HL-60 (cell line): ENCODE measurements around the gene P2RY6.

ENCODE experiments used
- DNase-seq, 2 experiments: peaks; one replicate each; pipeline ENCODE4 v3.0.0-alpha.2; 2010 to 2020; ENCODE audit warnings: low read depth in 1 of 2, low spot score in 1 of 2
- H3K27ac ChIP-seq: fragments of 250-450 bp; sonication (Bioruptor Pico); replicated peaks from 2 replicates; pipeline ENCODE4 v1.5.1; 2020; ENCODE audit warnings: mild to moderate bottlenecking, moderate library complexity
- H3K27me3 ChIP-seq: fragments of 250-450 bp; sonication (Bioruptor Pico); 2 replicates; pipeline ENCODE4 v1.5.1; 2021; ENCODE audit warnings: mild to moderate bottlenecking, moderate library complexity; ENCODE audit not compliant: insufficient read depth, poor library complexity, severe bottlenecking
- H3K4me3 ChIP-seq: replicated peaks from 2 replicates; pipeline ENCODE4 v1.5.1; 2011; ENCODE audit warnings: mild to moderate bottlenecking, control low read depth, low read length; ENCODE audit not compliant: insufficient read depth
- GABPA ChIP-seq: IDR thresholded peaks from 2 replicates; pipeline ENCODE4 v1.6.1; 2012; ENCODE audit warnings: low read depth
- POLR2AphosphoS5 ChIP-seq: IDR thresholded peaks from 2 replicates; pipeline ENCODE4 v1.6.1; 2012; ENCODE audit warnings: low read depth
- SPI1 ChIP-seq: IDR thresholded peaks from 2 replicates; pipeline ENCODE4 v1.6.1; 2012; ENCODE audit warnings: low read depth, mild to moderate bottlenecking, borderline replicate concordance
- TF ChIP-seq, protein P1 (sequence below): IDR thresholded peaks from 2 replicates; pipeline ENCODE4 v1.6.1; 2012; ENCODE audit warnings: low read depth; ENCODE audit not compliant: insufficient replicate concordance
- TF ChIP-seq, protein P2 (sequence below): IDR thresholded peaks from one replicate; pipeline ENCODE4 v1.5.1; 2011; ENCODE audit warnings: low read length, control low read depth, inconsistent platforms; ENCODE audit not compliant: insufficient read depth

The P2RY6 gene

DNA sequence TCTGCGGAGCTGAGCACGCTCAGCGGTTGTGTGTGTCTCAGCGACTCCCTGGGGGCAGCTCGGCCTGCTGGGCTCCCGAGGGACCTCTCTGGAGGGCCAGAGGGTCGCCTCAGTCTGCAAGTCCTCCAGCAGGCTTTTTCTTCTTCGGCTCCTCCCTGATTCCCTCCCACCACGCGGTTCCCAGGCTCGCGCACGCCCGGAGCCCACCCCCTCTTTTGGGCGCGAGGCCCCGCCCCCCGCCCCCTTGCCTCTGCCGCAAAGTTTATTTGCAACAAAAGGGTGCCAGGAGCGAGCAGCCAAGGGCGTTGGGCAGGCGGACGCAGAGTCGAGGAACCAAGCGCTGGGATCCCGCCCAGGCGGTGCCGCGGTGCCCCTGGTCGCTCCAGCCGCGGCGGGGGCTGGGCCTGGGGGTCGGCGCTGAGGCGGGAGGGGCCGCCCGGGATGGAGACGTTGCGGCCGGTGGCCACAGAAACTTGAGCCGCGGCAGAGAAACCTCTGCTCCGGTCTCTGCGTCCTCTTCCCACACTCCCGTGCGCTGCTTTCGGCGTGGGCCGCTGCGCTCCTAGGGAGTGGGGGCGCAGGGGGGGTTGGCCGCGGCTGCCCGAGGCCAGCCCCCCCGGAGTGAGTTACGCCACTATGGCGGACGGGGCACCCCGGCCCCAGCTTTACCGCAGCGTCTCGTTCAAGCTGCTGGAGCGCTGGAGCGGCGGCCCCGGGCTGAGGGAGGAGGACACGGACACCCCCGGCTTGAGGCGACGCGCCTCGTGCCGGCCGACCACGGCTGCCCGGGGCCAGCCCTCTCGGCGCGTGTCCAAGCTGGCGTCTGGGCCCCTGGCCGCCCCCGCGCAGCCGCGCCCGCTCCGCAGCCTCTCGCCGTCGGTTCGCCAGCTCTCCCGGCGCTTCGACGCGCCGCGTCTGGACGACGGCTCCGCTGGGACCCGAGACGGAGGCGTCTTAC lies 36.1 kb downstream of the P2RY6 start, which contains the start of gene ARHGEF17:
Gene ARHGEF17, plus strand, starts transcription at position 274 of the 958 bp plus-strand sequence. Its CDS starts 363 bp downstream, at position 637.
- Histone ChIP-seq H3K4me3 (peak within 1 kb of the TSS; percentile 70), H3K27me3 (no peaks in the 10 kb centered on the region), H3K27ac (peak within 1 kb of the TSS; percentile 84)
- peak in 1 of 2 experiments; percentile 68 for DNase-seq
- TF ChIP-seq, protein P1, sequence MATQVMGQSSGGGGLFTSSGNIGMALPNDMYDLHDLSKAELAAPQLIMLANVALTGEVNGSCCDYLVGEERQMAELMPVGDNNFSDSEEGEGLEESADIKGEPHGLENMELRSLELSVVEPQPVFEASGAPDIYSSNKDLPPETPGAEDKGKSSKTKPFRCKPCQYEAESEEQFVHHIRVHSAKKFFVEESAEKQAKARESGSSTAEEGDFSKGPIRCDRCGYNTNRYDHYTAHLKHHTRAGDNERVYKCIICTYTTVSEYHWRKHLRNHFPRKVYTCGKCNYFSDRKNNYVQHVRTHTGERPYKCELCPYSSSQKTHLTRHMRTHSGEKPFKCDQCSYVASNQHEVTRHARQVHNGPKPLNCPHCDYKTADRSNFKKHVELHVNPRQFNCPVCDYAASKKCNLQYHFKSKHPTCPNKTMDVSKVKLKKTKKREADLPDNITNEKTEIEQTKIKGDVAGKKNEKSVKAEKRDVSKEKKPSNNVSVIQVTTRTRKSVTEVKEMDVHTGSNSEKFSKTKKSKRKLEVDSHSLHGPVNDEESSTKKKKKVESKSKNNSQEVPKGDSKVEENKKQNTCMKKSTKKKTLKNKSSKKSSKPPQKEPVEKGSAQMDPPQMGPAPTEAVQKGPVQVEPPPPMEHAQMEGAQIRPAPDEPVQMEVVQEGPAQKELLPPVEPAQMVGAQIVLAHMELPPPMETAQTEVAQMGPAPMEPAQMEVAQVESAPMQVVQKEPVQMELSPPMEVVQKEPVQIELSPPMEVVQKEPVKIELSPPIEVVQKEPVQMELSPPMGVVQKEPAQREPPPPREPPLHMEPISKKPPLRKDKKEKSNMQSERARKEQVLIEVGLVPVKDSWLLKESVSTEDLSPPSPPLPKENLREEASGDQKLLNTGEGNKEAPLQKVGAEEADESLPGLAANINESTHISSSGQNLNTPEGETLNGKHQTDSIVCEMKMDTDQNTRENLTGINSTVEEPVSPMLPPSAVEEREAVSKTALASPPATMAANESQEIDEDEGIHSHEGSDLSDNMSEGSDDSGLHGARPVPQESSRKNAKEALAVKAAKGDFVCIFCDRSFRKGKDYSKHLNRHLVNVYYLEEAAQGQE, result peak; percentile 7
- TF ChIP-seq POLR2AphosphoS5 (peak; percentile 8; the same call in 1 of the 2 replicates), SPI1 (no peak), GABPA (no peak)
- TF ChIP-seq, protein P2, sequence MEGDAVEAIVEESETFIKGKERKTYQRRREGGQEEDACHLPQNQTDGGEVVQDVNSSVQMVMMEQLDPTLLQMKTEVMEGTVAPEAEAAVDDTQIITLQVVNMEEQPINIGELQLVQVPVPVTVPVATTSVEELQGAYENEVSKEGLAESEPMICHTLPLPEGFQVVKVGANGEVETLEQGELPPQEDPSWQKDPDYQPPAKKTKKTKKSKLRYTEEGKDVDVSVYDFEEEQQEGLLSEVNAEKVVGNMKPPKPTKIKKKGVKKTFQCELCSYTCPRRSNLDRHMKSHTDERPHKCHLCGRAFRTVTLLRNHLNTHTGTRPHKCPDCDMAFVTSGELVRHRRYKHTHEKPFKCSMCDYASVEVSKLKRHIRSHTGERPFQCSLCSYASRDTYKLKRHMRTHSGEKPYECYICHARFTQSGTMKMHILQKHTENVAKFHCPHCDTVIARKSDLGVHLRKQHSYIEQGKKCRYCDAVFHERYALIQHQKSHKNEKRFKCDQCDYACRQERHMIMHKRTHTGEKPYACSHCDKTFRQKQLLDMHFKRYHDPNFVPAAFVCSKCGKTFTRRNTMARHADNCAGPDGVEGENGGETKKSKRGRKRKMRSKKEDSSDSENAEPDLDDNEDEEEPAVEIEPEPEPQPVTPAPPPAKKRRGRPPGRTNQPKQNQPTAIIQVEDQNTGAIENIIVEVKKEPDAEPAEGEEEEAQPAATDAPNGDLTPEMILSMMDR, result no peak

DNA sequence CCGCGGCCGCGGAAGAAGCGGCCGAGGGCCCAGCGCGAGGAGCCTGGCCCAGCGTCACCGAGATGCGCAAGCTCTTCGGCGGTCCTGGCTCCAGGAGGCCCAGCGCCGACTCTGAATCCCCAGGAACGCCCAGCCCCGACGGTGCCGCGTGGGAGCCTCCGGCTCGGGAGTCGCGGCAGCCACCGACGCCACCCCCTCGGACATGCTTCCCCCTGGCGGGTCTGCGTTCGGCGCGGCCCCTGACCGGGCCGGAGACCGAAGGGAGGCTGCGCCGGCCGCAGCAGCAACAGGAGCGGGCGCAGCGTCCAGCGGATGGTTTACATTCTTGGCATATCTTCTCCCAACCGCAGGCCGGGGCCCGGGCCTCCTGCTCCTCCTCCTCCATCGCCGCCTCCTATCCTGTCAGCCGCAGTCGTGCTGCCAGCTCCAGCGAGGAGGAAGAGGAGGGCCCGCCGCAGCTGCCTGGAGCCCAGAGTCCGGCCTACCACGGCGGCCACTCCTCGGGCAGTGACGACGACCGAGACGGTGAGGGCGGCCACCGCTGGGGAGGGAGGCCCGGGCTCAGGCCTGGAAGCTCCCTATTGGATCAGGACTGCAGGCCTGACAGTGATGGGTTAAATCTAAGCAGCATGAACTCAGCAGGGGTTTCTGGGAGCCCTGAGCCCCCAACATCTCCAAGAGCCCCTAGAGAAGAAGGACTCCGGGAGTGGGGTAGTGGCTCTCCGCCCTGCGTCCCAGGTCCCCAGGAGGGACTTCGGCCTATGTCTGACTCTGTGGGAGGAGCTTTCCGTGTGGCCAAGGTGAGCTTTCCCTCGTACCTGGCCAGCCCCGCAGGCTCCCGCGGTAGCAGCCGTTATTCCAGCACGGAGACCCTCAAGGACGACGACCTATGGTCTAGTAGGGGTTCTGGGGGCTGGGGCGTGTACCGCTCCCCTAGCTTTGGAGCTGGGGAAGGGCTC lies 37.1 kb downstream of the P2RY6 start:
- peak; percentile 34 to 68 for DNase-seq
- H3K27ac ChIP-seq, result peak overlapping the region; percentile 15; the same call in 1 of the 2 replicates

More for the DNA sequence above, 37.1 kb downstream of the P2RY6 start:
- H3K27me3 ChIP-seq, result no peaks in the 10 kb centered on the region
- H3K4me3 ChIP-seq, result peak overlapping the region; percentile 70
- TF ChIP-seq, protein P1, result no peak
- TF ChIP-seq SPI1, result no peak
- TF ChIP-seq, protein P2, result no peak
- peak; percentile 16; the same call in 1 of the 2 replicates for TF ChIP-seq POLR2AphosphoS5
